HG02938 (cell line): Measurements from ENCODE around the gene ANTXRL.
"Not testable (repeated sequence)": the region's sequence is repeated elsewhere in the genome, so short reads cannot be mapped to it uniquely, and the experiment has no call there.

ENCODE experiments used
- ATAC-seq: cut with Tn5 transposase; IDR thresholded peaks from one replicate; pipeline ENCODE4 v1.9.1; 2021; ENCODE audit warnings: mild to moderate bottlenecking, moderate library complexity; ENCODE audit not compliant: unreplicated experiment

ANTXRL gene

DNA sequence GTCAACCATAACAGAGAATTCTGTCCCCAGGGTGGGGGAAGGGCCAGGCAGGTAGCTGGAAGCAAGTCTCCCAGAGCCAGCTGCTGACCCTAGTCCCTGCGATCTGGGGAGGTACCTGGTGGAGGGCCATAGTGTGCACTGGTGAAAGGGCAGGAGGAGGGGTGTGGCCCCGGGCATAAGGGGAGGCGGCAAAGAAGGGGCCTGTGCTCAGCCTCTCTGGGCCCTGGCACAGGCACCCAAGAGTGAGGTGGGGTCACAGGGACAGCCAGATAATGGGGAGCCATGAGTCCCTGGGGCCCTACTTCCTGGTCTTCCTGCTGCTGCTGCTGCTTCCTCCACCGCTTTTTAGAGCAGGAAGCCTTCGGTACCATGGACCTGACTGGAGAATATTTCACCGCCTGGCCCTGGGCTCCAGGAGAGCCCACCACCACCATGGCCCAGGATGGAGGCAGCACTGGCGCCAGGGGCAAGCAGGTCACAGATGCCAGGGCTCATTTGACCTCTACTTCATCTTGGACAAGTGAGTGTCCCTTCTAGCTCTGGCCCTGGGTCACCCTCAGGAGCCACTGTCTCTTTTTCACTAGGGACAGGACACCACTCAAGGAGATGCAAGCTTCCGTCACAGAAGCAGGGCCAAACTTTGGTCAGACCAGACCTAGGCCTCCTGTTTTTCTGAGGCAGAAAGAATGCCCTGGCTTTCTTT lies at the start of gene ANTXRL:
TSS of gene ANTXRL (plus strand) at position 7 of the 703 bp plus-strand sequence. CDS start at position 273, 266 bp downstream.
- no peak for ATAC-seq

- ATAC-seq = no peak
Measured at GRCh38 chr10:46237815-46238510, 48.8 kb upstream of the ANTXRL start.

DNA sequence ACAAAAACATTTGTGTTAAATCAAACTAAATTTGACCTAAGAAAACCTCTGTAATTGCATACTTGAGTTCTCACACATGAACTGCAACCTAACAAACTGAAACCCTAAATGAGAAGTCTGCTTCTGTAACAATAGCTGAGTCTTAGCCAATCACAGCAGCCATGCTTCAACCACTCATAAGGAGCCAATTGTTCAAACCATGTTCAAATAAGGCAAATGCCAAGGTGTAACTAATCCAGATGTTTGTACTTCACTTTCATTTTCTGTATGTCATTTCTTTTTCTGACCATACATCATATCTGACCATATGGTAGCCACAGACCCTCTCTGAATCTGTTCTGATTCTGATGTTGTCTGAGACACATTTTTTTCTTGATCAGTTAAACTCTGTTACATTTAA lies 47.5 kb upstream of the ANTXRL start:
- ATAC-seq = no peak

- ATAC-seq = no peak
Measured at GRCh38 chr10:46239993-46240683, 46.7 kb upstream of the ANTXRL start.

DNA sequence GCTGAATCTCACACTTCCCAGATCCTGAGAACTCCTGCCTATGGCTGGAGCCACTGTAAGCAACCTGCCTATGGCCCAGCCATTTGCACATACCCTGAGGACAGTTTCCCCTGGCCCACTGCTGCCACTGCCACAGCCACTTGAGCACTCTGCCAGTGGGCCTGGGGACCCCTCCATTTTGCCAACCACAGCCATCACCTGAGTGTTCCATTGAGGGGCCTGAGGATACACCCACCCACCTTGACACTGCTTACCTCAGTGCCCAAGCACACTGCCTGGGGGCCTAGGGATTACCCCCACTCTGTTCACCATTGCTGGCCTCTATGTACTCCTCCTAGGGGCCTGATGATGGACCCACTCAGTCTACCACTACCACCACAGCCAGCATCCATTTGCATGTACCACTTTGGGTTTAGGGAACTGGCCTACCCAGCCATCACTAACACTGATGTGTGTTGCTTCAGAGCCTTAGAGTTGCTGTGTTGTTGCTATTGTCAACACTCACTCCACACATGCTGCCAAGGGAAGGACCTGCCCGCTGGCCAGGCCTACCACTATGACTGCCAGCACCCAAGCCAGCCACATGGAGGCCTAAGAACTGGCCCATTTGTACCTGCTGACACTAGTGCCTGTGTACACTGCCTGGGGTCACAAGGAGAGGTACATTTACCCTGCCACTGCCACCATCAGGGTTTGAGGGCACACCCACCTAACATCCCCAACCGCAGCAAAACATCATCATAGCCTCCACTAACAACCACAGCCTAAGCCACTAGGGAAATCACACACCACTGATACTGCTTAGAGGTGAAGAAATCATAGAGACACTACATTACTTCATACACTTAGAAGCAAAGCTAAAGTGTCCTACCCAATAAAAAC lies 45.9 kb upstream of the ANTXRL start:
- ATAC-seq = no peak

DNA sequence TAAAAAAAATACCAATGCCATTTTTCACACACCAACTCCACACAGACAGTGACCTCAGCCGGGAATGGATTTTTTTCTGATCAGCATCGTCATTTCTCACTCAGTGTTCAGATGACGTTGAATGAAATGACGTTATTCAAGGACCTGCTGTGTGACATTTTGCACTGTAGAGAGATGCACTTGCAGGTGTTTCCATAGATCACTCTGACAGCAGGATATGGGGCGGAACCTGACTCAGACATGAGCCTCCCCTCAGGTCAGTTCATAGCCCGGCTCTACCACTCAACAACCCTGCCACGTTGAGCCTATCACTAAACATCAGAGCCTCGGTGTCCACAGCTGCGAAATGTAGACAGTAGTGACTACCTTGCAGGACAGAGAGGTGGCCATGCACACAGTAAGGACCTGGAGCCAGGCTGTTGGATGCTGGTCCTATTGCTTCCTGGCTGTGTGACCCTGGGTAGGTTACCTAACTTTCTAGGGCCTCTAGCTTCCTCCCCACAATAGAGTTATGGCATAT lies 41.4 kb upstream of the ANTXRL start:
- ATAC-seq = no peak

- not testable (repeated sequence) for ATAC-seq
Measured at GRCh38 chr10:46246400-46247180, 40.2 kb upstream of the ANTXRL start.

- ATAC-seq = no peak
Measured at GRCh38 chr10:46247181-46247475, 39.7 kb upstream of the ANTXRL start.

- ATAC-seq = no peak
Measured at GRCh38 chr10:46247808-46248569, 38.8 kb upstream of the ANTXRL start.

DNA sequence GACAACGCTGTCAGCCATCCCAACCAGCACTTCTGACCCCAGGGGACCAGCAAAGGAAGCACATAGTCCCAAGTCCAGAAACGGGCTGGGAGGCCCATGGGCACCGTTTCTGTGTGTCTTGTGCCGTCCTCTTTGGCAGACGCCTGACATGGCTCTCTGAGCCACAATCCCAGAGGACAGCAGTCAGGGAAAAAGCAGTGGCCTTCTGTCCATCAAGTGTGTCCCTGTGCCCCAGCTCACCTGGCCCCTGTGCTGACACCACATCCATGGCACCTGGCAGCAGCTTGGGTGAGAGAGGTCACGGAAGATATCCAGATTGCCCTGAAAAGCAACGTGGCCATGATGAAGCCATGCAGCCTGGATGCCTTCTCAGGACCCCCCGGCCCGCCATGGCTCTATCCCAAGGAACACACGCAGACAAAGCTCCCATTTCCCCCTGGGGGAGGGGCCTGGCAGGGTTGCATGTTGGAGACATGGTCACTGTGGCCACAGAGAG lies 38.1 kb upstream of the ANTXRL start:
- ATAC-seq = no peak

DNA sequence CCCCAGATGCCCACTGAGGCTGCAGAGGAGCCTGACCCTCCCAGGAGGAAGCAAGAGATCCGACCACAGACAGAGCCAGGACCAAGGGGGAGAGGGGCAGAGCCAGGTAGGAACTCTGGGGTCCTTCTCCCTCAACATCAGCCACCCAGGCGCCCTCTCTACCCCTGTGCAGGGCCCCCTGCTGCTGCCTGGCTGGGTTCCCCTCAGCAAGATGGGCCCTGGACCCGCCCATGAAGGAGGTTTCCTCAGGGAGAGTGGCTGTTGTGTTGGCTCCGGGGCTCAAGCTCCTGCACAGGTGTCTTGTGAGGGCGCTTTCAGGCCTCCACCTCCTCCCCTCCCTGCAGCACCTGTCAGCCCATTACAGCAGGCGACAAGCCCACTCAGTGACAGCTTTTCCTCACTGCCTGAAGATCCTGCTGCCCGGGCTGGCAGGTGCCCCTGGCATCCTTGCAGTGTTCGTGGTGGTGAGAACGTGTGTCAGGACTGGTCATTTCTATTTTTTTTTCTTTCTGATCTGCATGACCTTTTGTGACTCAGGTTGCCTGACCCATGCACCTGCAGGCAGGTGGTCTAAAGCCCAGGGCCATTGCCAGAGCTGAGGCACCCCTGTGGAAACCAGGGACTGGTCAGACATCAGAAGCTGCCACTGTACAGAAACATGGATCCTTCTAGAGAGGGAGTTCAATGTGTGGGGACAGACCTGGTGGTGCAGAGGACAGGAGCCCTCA lies 37.0 kb upstream of the ANTXRL start:
- ATAC-seq = not testable (repeated sequence)

DNA sequence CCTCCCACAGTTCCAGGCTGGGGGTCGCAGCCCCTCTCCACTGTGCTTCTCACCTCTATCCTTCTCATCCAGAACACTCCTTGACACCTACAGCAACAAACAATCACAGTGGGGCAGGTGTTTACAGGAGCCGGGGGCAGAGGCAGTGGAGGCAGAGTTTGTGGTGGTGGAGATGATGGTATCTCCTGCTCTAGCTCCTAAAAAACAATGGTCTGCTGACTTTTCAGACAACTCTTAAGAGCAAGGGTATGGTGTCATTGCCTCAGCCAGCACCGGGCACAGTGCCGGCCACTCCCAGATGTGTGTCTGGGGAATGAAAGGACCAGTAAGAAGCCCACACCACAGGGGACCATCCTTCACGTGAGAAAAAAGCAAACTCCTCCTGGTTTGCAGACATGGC lies 36.3 kb upstream of the ANTXRL start:
- no peak for ATAC-seq

DNA sequence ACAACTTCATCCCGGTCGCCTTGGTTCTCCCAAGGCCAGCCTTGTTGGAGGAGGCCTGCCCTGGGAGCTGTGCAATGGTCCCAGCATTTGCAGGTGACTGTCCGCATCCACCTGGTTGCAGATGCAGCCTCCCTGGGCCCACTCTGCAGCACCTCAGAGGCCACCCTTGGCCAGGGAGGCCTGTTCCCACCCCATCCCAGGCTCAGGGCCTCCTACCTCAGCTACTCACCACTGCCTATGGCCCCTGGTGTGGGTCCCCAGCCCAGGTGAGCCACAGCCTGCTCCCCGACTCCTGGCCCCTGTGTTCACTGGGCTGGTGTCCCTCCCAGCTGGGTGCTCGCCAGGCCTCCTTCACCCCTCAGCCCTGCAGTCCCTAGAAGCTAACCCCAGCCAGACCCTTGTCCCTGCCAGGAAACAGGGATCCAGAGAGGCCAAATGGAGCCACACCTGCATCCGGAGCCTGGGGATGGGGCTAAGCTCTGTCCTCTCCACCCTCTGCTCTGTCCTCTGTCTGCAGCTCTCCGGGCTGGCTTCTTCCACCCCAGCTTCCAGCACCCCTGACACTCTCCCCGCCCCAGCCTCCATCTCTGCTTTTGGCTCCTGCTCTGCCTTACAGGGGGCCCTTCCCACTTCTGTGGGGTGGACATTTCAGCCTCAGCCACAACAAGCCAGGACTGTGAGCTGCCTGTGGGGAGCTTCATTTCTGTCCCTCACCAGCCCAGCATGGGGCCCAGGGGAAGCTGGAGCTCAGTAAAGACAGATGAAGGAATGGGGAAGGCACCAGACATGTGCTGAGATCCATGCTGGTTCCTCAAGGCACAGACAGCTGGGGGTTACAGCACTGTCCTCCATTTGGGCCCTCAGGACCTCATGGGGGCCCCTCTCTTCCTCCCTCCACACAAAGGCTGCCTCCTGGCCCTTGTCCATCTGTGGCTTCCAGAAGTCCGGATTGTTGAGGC lies 35.6 kb upstream of the ANTXRL start:
- no peak for ATAC-seq

DNA sequence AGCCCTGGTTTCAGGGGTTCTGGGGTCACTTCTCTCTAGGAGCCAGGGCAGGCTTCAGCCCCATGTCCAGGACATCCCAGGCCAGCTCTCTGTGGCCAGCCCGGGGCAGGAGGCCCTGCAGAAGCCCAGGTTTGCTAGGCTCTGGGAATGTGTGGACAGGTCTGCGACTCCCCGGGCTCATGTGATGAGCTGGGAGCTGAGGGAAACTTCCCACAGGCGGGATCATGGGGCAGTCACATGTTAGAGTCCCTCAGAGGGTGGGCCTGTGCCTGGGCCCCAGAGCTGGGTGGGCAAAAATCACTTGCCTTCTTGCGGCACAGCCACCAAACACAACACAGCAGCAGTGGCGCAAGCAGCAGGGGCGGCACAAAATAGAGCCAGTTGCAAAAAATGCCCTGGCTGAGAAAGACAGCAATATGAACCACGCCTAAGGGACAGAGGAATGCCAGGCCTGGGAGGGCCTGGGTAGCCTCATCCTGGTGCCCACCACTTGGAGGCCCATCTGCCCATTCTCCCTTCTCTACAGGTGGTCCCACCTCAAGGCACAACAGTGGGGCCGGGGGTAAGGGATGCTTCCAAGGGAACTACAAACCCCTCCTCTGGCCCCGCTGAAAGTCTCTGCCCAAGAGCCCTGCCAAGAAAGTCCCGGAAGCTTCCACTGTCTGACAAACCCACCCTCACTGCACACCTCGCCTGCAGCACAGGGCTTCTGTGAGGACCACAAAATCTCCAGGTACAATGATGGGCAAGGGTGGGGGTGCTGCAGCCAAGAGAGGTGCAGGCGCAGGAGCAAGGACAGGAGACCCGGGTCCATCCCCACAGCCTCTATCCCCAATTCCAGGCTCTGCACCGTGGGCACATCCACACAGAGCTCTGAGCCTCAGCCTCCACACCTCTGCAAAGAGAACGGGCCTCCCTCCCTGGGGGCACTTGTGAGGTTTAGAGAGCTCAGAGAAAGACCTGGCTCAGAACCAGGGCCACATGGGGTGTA lies 34.6 kb upstream of the ANTXRL start:
- no peak for ATAC-seq

GRCh38 chr10:46253076-46254006 lies 33.5 kb upstream of the ANTXRL start:
- ATAC-seq = no peak
